GM20000 (cell line): ENCODE measurements around the gene GINS2.

ENCODE experiments used
- DNase-seq: peaks from one replicate; pipeline ENCODE4 v3.0.0; 2012; ENCODE audit warnings: low spot score
- TF ChIP-seq, protein P1 (sequence below): IDR thresholded peaks from 2 replicates; pipeline ENCODE4 v1.5.1; 2012; ENCODE audit warnings: mild to moderate bottlenecking, control low read depth; ENCODE audit errors: extremely low read depth, missing control alignments

GINS2 gene

GRCh38 chr16:85716022-85716679, 27.4 kb upstream of the GINS2 start:
- no peak for DNase-seq
- TF ChIP-seq, protein P1, sequence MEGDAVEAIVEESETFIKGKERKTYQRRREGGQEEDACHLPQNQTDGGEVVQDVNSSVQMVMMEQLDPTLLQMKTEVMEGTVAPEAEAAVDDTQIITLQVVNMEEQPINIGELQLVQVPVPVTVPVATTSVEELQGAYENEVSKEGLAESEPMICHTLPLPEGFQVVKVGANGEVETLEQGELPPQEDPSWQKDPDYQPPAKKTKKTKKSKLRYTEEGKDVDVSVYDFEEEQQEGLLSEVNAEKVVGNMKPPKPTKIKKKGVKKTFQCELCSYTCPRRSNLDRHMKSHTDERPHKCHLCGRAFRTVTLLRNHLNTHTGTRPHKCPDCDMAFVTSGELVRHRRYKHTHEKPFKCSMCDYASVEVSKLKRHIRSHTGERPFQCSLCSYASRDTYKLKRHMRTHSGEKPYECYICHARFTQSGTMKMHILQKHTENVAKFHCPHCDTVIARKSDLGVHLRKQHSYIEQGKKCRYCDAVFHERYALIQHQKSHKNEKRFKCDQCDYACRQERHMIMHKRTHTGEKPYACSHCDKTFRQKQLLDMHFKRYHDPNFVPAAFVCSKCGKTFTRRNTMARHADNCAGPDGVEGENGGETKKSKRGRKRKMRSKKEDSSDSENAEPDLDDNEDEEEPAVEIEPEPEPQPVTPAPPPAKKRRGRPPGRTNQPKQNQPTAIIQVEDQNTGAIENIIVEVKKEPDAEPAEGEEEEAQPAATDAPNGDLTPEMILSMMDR: no peak

GRCh38 chr16:85715169-85716021, 26.6 kb upstream of the GINS2 start:
- DNase-seq: no peak
- TF ChIP-seq, protein P1: no peak

DNA sequence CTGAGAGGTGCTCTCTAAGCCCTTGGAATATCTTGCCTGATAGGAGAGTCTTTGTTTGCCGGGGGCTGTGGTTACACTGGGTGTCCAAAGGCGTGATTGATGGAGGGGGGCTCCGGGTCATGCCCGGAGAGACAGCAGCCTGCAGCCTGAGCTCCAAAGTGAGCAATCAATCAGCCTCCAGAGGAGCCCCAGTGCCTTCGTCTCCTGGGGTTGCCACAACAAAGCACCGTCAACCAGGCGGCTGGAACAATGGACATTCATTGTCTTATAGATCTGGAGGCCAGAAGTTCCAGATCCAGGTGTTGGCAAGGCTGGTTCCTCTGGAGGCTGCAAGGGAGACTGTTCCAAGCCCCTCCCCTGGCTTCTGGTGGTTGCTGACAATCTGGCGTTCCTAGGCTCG, 24.0 kb upstream of the GINS2 start:
- DNase-seq: no peak

GRCh38 chr16:85711982-85712587, 23.3 kb upstream of the GINS2 start:
- no peak for DNase-seq
- TF ChIP-seq, protein P1: no peak

More for the DNA sequence above, 24.0 kb upstream of the GINS2 start:
- TF ChIP-seq, protein P1: no peak

GRCh38 chr16:85710732-85711131, 22.0 kb upstream of the GINS2 start:
- no peak for DNase-seq
- TF ChIP-seq, protein P1: no peak

- no peak for DNase-seq
- TF ChIP-seq, protein P1: no peak
Observed at GRCh38 chr16:85709766-85710585, 21.2 kb upstream of the GINS2 start.
